HG02981 (cell line): ENCODE data around the gene CEP72.
A peak's percentile ranks its signal among the peaks of the same experiment; 100 is the strongest.
"Not testable (repeated sequence)": the region's sequence is repeated elsewhere in the genome, so short reads cannot be mapped to it uniquely, and the experiment has no call there.

ENCODE experiments used
- ATAC-seq: cut with Tn5 transposase; IDR thresholded peaks from one replicate; pipeline ENCODE4 v1.9.1; 2021; ENCODE audit warnings: mild to moderate bottlenecking, moderate library complexity; ENCODE audit not compliant: unreplicated experiment

The CEP72 gene

GRCh38 chr5:612498-613424 is 621 bp downstream of the CEP72 start:
- ATAC-seq, result peak; percentile 26

DNA sequence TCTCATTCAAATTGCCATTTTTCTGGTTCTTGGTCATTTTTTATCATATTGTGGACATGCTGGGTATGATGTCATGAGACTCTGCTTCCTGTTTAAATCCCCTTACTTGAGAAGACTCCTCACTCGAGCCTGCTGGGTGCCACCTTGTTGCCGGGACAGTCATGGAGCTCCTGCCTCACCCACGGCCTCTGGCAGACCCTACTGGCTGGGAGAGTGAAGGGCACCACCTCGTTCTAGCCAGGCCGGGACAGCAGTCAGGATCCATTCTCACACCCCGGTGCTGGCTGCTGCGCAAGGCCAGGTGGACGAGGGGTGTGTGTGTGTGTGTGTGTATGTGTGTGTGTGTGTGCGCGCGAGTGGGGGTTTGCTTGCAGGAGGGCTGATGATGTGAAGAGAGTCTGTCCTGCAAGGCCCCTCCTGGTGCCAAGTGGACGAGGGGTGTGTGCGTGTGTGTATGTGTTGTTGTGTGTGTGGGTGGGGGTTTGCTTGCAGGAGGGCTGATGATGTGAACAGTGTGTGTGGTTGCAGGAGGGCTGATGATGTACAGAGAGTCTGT is 4.4 kb downstream of the CEP72 start:
- no peak for ATAC-seq

DNA sequence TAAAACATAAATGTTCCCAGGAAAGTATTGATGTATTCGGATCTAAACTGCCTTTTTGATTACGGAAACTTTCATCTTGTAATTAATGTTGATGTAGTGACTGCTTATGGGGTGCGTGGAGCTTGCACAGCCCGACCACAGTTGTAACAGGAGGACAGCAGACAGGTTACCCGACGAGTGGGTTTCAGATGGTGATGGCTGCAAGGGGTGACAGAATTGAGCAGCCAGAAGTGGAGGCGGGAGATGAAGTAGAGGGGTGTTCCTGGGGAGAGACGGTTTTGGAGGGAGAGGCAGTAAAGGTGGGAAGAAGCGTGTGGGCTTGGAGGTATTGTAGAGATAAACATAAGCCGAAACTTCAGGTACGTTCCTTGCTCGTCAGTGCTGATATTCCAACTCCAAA is 5.8 kb downstream of the CEP72 start:
- ATAC-seq, result no peak

DNA sequence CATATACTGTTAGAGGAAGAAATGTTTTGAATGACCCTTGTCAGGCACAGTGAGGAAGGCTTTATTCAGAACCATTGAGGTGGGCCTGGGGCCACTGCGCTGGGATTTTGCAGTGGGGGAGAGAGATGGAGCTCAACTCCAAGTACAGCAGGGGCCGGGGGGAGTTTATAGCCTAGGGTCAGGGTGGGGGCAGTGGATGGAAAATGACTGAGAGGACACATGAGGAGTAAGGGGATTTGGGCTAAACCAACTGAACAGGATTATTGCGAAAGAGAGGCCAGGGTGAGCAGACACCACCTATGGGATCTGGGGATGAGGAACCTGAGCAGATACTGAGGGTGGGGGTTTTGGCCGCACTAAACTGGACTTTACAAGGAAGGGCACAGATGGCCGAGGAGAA is 6.3 kb downstream of the CEP72 start:
- ATAC-seq, result no peak

GRCh38 chr5:619444-619843 is 7.3 kb downstream of the CEP72 start:
- no peak for ATAC-seq

DNA sequence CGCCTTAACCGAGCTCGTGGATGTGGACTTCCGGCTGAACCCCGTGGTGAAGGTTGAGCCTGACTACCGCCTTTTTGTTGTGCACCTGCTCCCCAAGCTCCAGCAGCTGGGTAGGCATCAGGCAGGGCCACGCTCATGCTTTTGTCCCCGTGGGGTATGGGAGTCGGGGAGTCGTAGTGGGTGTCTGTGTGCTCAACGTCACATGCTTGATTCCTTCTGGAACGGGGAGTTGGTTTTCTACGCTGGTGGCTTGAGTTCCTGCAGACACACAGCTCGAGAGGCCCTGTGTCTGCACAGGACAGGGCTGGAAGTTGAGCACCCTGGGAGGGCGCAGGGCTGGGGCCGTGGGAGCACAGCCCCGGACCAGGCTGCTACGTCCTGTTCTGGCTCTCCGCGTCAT is 8.0 kb downstream of the CEP72 start:
- ATAC-seq, result no peak

DNA sequence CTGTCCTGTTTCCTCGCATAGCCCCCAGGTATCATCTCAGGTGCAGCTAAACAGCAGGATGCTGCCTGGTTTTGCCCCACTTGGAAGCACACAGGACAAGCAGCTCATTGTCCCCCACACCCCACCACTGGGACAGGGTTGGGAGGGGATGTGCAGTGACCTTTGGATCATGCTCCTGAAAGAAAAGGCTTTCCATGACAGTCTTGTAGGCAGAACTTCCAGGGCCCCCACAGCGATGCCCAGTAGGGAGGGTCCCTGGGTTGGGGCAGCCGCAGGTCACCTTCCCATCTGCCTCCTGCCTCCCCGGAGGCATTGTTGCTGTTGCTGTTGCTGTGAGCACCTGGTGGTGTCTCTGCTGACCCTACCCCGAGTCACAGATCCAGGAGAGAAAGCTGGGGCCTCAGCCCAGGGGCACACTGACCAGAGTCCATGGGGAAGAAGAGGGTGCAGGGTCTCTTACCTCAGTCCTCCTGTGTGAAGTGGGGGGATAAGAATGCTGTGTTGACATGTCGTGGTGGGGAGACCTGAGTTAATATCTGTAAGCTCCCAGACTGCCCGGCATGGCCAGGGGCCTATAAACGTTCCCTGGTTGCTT is 8.5 kb downstream of the CEP72 start:
- no peak for ATAC-seq

GRCh38 chr5:621341-621761 is 9.2 kb downstream of the CEP72 start:
- no peak for ATAC-seq

DNA sequence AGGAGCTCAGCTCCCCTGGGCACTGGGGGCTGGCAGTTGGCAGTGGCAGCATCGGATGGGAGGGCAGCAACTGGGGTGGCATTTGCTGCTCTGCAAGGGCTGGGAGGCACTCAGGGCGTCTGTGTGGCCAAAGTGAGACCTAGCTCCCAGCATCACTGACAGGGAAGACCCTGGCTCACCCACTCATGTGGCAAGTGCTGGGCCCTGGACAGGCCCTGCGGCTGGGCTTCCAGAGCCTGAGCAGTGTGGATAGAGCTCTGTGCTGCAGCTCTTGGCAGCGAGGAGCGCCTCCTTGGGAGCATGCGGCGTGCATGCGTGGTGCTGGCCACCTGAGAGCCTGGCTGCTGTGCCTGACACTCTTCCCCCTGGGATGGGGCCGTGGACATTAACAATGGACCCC is 10.2 kb downstream of the CEP72 start:
- no peak for ATAC-seq

- no peak for ATAC-seq
These were observed 10.9 kb downstream of the CEP72 start for GRCh38 chr5:622946-623522.

- no peak for ATAC-seq
These were observed 11.4 kb downstream of the CEP72 start for GRCh38 chr5:623531-623930.

DNA sequence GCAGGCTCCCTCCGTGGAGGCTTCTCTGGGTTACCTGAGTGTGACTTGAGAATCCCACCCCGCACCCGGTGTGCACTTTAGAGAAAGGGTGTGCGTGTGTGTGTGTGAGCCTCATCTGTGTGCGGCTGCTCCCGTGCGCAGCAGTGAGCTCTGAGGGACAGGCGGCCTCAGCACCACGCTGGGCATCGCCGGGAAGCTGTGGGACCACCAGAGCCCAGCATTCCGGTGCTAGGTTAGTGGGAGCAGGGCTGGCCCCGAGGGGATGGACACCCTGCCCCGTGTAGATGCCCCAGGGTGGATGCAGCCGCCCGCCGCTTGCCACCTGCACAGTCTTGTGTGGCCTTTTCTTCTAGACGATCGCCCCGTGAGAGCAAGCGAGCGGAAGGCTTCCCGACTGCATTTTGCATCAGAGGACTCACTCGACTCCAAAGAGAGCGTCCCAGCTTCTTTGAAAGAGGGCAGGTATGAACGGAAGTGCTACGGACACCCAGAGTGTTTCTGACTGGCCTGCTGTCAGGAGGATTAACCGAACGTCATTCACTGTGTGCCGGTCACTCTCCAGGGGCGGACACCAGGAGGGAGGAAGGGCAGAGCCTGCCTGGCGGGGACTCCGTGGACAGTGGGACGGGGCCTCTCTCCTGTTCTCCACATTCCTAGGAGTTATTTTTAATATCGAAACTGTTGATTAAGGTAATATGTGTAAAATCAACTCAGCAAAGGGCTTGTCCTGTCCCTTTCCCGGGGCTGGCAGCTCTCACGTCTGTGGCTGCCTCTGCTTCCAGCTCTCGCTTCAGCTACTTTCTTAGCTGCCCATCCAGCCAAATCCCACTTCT is 12.2 kb downstream of the CEP72 start:
- ATAC-seq, result no peak

- no peak for ATAC-seq
These were observed 12.8 kb downstream of the CEP72 start for GRCh38 chr5:624951-625230.

GRCh38 chr5:625516-625915 is 13.4 kb downstream of the CEP72 start:
- no peak for ATAC-seq

- no peak for ATAC-seq
These were observed 14.7 kb downstream of the CEP72 start for GRCh38 chr5:626850-627249.

DNA sequence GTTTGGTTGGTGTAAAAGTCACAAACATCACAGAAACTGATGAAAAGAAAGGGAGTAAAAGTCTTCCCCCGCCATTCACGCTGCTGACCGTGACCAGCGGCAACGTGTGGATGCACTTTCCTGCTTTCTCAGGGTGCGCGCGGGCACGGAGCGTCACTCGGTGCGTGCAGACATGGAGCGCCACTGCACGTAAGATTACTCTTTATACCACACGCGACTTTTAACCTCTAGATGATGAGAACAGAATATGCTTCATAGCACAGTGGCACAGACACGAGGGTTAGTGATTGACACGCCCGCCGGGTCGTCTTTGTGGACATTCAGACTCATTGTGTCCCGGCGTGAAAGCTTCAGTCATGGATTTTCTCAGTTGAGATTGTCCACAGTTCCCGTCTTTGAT is 15.7 kb downstream of the CEP72 start:
- no peak for ATAC-seq

DNA sequence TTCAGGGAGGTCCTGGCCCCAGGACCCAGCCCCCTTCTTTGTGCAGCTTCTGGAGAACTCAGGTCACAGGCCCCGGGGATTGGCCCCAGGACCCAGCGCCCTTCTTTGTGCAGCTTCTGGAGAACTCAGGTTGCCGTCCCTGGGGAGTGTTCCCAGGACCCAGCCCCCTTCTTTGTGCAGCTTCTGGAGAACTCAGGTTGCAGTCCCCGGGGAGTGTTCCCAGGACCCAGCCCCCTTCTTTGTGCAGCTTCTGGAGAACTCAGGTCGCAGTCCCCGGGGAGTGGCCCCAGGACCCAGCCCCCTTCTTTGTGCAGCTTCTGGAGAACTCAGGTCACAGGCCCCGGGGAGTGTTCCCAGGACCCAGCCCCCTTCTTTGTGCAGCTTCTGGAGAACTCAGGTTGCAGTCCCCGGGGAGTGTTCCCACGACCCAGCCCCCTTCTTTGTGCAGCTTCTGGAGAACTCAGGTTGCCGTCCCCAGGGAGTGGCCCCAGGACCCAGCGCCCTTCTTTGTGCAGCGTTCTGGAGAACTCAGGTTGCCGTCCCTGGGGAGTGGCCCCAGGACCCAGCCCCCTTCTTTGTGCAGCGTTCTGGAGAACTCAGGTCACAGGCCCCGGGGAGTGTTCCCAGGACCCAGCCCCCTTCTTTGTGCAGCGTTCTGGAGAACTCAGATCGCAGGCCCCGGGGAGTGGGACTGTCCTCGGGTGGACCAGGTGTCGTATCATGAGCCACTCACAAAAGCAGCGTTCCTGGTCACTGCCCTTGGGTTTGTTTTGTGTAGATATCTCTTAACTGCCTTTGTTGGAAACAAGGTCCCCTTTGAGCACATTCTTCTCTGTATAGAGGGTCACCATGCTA is 16.4 kb downstream of the CEP72 start:
- not testable (repeated sequence) for ATAC-seq

DNA sequence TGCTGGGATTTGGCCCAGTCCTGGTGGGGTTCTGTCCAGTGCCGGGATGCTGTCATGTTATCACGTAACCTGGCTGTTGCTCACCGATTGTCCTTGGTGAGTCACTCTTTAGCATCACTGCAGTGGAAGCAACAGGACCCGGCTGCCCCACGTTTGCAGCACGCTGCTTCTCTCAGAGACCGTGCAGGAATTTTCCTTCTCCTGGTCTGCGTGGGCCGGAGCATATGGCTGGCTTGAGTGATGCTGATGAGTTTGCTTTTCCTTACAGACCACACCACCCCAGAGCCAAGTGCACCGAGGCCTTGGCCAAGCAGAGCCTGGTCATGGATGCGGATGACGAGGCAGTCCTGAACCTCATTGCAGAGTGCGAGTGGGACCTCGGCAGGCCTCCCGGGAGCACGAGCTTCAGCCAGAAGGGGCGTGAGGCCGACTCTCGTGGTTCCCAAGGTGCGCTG is 21.4 kb downstream of the CEP72 start:
- ATAC-seq, result no peak

DNA sequence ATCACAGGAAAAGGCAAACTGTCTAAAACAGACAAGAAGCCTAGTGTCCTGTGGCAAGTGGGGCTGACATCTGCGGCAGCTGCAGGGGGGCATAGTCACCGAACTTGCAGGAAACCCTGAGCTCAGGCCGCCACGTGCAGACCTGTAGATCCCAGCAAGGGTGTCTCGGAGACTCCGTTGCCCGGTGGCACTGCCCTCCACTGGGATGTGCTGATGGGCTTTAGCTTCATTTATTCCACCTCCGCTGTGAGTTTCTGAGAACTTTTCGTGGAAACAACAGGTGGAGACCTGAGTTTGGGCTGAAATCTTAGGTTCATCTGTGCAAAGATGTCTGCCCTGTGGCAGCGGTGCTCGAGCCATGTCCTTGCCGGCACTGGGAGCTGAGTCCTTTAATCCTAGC is 22.1 kb downstream of the CEP72 start:
- ATAC-seq, result no peak
